Renal pelvis (tissue), 12 donors: ENCODE results near the gene SPATA22. TPM values are rescaled to one million over a fixed set of nuclear protein-coding genes. Genes with fewer than 3 reads are reported as not detected.
"Not testable (repeated sequence)": the region's sequence is repeated elsewhere in the genome, so short reads cannot be mapped to it uniquely, and the experiment has no call there.

Source experiments
- DNase-seq: peaks from one replicate; pipeline ENCODE4 v3.0.0-alpha.2; 2013
- long read RNA-seq, 16 experiments: transcript quantifications; one replicate each; lab custom pipeline, GENCODE V29; 2026
- polyA plus RNA-seq, 3 donors: library from polyadenylated mRNA; unstranded; fragments of 120-200 nt; gene quantifications; one replicate each; pipeline ENCODE4 v1.2.1, GENCODE V29; 2013; ENCODE audit not compliant: insufficient read length in 3 of 3

The SPATA22 gene
- polyA plus RNA-seq = under 1 TPM; 0.38 to 0.68 (median 0.41) TPM
- long read RNA-seq, donor 1 = 0 reads
- long read RNA-seq, donor 2 = 0 reads
- long read RNA-seq, donor 3, partial matches to known transcripts = 26 of 26 reads
- long read RNA-seq, donor 3, other reads (novel, unspliced or antisense) = 0 of 26 reads
- long read RNA-seq, donor 4 = 0 reads
- long read RNA-seq, donor 5 = 0 reads
- long read RNA-seq, donor 6 = 0 reads
- long read RNA-seq, donor 7, partial matches to known transcripts = 27 of 35 reads
- long read RNA-seq, donor 7, other reads (novel, unspliced or antisense) = 7 of 35 reads
- long read RNA-seq, donor 8 = 0 reads
- long read RNA-seq, donor 9, partial matches to known transcripts = 21 of 21 reads
- long read RNA-seq, donor 9, other reads (novel, unspliced or antisense) = 0 of 21 reads
- long read RNA-seq, donor 10, partial matches to known transcripts = 21 of 26 reads
- long read RNA-seq, donor 10, other reads (novel, unspliced or antisense) = 5 of 26 reads
- long read RNA-seq, donor 11 = 0 reads
- long read RNA-seq, donor 12 = 0 reads
- long read RNA-seq, donor 13, partial matches to known transcripts = 28 of 28 reads
- long read RNA-seq, donor 13, other reads (novel, unspliced or antisense) = 0 of 28 reads
- long read RNA-seq, donor 14 = 0 reads
- long read RNA-seq, donor 15 = 0 reads
- long read RNA-seq, donor 16 = 0 reads

- DNase-seq = no peak
Observed at GRCh38 chr17:3471599-3471998, at the start of gene SPATA22. Gene SPATA22 (minus strand): TSS chr17:3471819. CDS start chr17:3469325, 2,494 bp downstream.

GRCh38 chr17:3519472-3519871, 47.9 kb upstream of the SPATA22 start:
- not testable (repeated sequence) for DNase-seq

- no peak for DNase-seq
Observed at GRCh38 chr17:3514873-3515272, 43.3 kb upstream of the SPATA22 start.

GRCh38 chr17:3514167-3514566, 42.5 kb upstream of the SPATA22 start:
- DNase-seq = not testable (repeated sequence)

- DNase-seq = no peak
Observed at GRCh38 chr17:3513305-3514035, 41.9 kb upstream of the SPATA22 start.

GRCh38 chr17:3512505-3513171, 41.0 kb upstream of the SPATA22 start:
- no peak for DNase-seq

- no peak for DNase-seq
Observed at GRCh38 chr17:3511852-3512504, 40.4 kb upstream of the SPATA22 start.

GRCh38 chr17:3510090-3510489, 38.5 kb upstream of the SPATA22 start:
- DNase-seq = no peak

GRCh38 chr17:3507869-3508268, 36.2 kb upstream of the SPATA22 start:
- no peak for DNase-seq

GRCh38 chr17:3507071-3507470, 35.5 kb upstream of the SPATA22 start:
- no peak for DNase-seq

GRCh38 chr17:3506054-3506453, 34.4 kb upstream of the SPATA22 start:
- DNase-seq = no peak

- DNase-seq = no peak
Observed at GRCh38 chr17:3505008-3505407, 33.4 kb upstream of the SPATA22 start.

GRCh38 chr17:3503285-3503684, 31.7 kb upstream of the SPATA22 start:
- no peak for DNase-seq

- DNase-seq = no peak
Observed at GRCh38 chr17:3502466-3502865, 30.8 kb upstream of the SPATA22 start.

GRCh38 chr17:3501344-3501743, 29.7 kb upstream of the SPATA22 start:
- DNase-seq = no peak

GRCh38 chr17:3497101-3497500, 25.5 kb upstream of the SPATA22 start:
- DNase-seq = no peak

GRCh38 chr17:3485481-3486068, 14.0 kb upstream of the SPATA22 start:
- DNase-seq = no peak

- no peak for DNase-seq
Observed at GRCh38 chr17:3482852-3483251, 11.2 kb upstream of the SPATA22 start.

GRCh38 chr17:3479988-3480387, 8.4 kb upstream of the SPATA22 start:
- no peak for DNase-seq

- peak; percentile 30 for DNase-seq
Observed at GRCh38 chr17:3475812-3476610, 4.4 kb upstream of the SPATA22 start, which contains the start of gene ASPA. Gene ASPA (plus strand): TSS chr17:3475997. CDS start chr17:3476160, 163 bp downstream.
